GM08714 (cell line): ENCODE data around the gene PHACTR2.

Experiments used
- H3K4me3 ChIP-seq: fragments of 200-500 bp; sonication (Bioruptor generic); 2 replicates; pipeline ENCODE4 v1.5.1; 2014; ENCODE audit warnings: mild to moderate bottlenecking, low read length, inconsistent platforms
- ZNF274 ChIP-seq: IDR thresholded peaks from 2 replicates; pipeline ENCODE4 v1.6.1; 2012; ENCODE audit warnings: mild to moderate bottlenecking, low read depth, low read length

Gene PHACTR2

GRCh38 chr6:143807103-143807772 lies 129.5 kb downstream of the PHACTR2 start:
- H3K4me3 ChIP-seq, result no peak overlapping the region

DNA sequence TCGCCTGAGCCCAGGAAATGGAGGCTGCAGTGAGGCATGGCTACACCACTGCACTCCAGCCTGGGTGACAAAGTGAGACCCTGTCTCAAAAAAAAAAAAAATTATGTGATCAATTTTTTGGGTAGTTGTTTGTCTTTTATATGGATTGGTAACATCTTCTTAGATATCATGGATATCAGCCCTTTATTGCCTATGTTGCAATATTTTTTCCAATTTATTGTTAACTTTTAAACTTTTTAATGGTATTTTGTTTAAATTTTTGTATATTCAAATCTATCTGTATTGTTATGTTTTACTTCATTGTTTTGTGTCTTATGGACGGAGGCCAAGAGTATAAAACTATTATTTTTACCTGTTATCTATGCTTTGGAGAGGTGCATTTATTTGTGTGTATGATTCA lies 133.0 kb downstream of the PHACTR2 start:
- TF ChIP-seq ZNF274, result no peak

More at GRCh38 chr6:143807103-143807772, 129.5 kb downstream of the PHACTR2 start:
- no peak for TF ChIP-seq ZNF274

GRCh38 chr6:143811501-143812157 lies 133.9 kb downstream of the PHACTR2 start:
- TF ChIP-seq ZNF274, result no peak
- no peak overlapping the region for H3K4me3 ChIP-seq

More for the DNA sequence above, 133.0 kb downstream of the PHACTR2 start:
- H3K4me3 ChIP-seq, result no peak overlapping the region

GRCh38 chr6:143817621-143818020 lies 139.9 kb downstream of the PHACTR2 start:
- no peak overlapping the region for H3K4me3 ChIP-seq
- TF ChIP-seq ZNF274, result no peak

DNA sequence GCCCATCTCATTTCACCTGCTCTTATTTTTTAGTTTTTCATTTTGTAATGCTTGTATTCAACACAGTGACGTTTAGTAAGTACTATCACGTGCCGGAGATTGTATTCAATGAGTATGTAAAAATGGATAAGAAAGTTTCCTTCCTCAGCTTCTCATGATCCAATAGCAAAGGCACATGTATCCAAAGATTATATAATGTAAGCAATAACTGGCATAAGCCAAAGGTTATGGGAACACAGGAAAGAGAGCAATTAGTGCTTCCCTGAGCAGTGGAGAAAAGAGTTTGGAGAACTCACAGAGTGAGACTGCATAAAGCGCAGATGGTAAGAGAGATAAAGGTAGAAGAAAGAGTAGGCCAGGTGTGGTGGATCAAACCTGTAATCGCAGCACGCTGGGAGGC lies 143.6 kb downstream of the PHACTR2 start:
- H3K4me3 ChIP-seq, result no peak overlapping the region
- no peak for TF ChIP-seq ZNF274

DNA sequence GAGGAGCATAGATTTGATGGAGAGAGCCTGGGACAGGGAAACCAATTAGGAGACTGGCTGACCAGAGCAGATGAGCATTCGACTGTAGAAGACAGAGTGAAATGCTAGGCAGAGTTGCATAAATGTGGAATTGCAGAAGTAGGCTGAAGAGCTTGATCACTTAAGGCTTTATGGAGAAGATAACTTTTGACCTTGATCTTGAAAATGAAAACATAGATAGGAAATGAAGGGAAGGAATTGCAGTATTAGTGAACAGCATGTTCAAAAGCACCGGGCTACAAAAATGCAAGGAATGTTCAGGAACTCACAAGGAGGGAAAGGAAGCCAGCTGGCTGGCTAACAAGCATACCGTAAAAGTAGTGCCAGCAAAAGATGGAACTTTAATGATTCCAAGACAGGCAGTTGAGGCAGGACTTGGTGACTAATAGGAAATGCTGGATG lies 144.8 kb downstream of the PHACTR2 start:
- H3K4me3 ChIP-seq, result no peak overlapping the region
- no peak for TF ChIP-seq ZNF274

DNA sequence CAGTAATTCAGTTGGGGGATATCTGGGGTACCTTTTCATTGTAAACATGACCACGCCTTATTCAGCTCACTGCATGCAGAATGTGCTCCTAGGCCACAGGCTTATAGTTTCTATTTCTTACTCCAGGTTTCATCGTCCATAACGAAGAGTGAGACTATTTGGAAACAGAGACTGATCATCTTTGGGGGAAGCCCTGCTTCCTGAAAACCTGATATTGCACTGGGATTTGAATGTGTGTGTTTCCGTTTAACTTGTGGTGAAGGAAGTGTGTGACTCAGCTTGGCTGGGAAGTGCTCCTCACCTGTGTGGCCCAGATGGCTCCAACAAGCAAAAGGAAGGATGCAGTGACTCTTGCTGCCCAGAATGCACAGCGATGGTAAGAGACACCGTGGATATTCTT lies 145.8 kb downstream of the PHACTR2 start:
- H3K4me3 ChIP-seq, result no peak overlapping the region
- no peak for TF ChIP-seq ZNF274

DNA sequence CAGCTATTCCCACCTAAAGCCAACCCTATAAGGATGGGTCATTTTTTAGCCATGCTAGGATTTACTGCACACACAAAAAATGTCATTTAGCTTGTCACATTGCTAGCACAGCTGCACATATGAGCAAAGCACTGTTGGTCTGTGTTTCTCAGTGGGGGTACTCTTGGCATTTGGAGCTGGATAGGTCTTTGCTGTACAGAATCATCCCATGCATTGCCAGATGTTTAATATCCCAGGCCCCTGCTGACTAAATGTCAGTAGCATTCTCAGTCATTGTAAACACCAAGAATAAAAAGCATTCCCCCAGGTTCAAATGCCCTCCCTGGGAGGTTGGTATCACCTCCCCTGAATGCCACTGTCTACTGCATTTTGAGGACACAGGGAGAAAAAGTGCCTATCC lies 150.8 kb downstream of the PHACTR2 start:
- no peak overlapping the region for H3K4me3 ChIP-seq
- TF ChIP-seq ZNF274, result no peak

DNA sequence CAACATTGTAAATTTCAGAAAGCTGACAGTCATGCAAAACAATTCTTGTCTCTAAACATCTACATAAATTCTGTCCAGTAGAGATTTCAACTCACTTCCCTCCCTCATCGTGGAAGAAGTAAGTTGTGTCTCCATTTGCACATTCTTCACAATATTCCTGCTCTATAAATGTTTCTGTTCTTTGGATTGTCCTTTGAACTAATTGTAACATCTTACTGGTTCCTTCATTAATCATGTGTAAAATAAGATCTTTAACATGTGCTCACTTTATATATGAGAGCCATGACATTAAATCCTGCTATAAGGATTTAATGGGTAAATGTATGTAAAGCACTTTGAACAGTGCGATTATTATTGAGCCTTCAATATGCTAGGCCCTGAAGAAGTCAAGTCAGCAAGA lies 158.4 kb downstream of the PHACTR2 start:
- no peak for TF ChIP-seq ZNF274
- no peak overlapping the region for H3K4me3 ChIP-seq

- no peak overlapping the region for H3K4me3 ChIP-seq
- no peak for TF ChIP-seq ZNF274
Measured at GRCh38 chr6:143838395-143838794, 160.6 kb downstream of the PHACTR2 start.

- no peak for TF ChIP-seq ZNF274
- H3K4me3 ChIP-seq, result no peak overlapping the region
Measured at GRCh38 chr6:143839196-143839595, 161.4 kb downstream of the PHACTR2 start.

DNA sequence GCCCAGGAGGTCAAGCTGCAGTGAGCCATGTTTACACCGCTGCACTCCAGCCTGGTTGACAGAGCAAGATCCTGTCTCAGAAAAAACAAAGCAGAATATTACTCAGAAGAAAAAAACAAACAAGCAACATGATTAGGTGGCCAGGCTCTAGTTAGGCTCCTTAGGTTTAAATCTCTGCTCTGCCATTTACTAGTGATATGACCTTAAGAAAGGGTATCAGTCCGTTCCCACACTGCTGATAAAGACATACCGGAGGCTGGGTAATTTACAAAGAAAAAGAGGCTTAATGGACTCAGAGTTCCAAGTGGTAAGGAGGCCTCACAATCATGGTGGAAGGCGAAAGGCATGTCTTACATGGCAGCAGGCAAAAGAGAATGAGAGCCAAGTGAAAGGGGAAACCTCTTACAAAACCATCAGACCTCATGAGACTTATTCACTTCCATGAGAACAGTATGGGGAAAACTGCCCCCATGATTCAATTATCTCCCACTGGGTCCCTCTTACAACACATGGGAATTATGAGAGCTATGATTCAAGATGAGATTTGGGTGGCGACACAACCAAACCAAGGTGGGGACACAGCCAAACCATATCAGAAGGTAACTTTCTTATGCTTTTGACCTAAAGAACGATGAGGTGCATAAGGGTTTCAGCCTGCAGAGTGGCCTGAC lies 163.0 kb downstream of the PHACTR2 start:
- no peak for TF ChIP-seq ZNF274

DNA sequence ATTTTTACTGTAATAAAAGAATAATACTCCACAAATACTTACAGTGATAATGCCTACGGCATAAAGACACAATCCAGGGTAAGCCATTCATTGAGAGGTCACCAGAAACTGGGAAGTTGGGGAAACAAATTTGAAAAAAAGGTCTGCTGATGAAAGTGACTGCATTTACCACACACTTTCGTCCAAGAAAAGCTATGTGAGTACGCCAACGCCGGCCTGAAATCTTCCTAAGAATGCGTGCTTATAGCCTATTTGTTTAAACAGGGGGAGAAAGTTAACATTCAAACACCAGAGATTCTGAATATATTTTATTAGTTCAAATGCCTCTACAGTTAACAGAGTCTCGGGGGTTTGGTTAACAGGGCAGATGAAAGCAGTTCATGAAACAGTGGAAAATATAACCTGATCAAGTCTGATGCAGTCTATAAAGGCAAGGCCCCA lies 164.7 kb downstream of the PHACTR2 start:
- no peak for TF ChIP-seq ZNF274
- peak overlapping the region; percentile 90 for H3K4me3 ChIP-seq

More for the DNA sequence above, 163.0 kb downstream of the PHACTR2 start:
- no peak overlapping the region for H3K4me3 ChIP-seq

DNA sequence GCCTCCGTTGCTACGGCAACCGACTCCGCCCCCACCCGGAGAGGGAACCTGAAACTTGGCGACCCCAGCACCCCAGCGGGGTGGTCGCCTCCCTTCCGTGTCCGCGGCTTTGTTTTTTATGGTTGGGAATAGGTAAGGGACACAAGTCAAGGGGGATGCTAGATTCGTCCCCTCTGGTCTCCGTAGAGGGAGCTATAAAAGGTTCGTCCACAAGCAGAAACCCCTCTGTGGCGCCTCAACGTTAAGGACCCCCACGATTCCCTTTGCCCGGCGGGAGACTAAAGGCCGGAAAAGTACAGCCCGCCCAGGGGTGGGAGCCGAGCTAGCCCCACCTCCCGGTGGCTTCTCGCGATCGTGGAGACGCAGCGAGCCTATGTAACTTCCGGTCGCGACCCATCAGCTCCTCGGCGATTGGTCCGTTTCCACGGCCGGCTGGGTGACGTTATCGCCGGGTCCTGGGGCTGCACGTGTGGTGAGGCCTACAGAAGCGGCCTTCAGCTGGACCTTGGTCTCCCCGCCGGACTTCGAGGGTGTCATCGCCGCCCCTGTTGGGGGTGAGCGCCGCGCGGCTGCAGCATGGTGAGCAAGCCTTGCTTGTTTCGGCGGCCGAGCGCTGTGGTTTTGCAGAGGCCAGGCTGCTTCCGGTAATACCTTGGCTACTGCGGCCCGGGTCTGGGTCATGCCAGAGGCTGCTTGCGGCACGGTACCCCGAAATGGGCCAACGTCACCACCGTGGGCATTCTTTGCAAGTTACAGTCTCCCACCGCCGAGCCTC lies 165.3 kb downstream of the PHACTR2 start, which contains the start of gene LTV1:
TSS of gene LTV1 (plus strand) at position 437 of the 775 bp plus-strand sequence. CDS start at position 577, 140 bp downstream.
- H3K4me3 ChIP-seq, result peak within 1 kb of the TSS; percentile 90
- no peak for TF ChIP-seq ZNF274
